Endothelial cell of umbilical vein (primary cell): ENCODE measurements around the gene POMGNT2. TPM values are rescaled to one million over a fixed set of nuclear protein-coding genes. Genes with fewer than 3 reads are reported as not detected.

Experiments
- BruUV-seq: library from RNA; stranded (reverse); fragments of 400-500 nt; replicated peaks from 2 replicates; lab custom pipeline; 2021; lab: Mats Ljungman, UMichigan
- CTCF ChIA-PET: fragments of 300-600, 350-600 bp; sonication (Branson Sonifier 250); formaldehyde crosslinking; loops from one replicate; lab custom pipeline; 2021; ENCODE audit warnings: antibody characterized with exemption, inconsistent platforms; lab: Charles Lee
- POLR2A ChIA-PET: fragments of 300-600, 350-600 bp; sonication (Branson Sonifier 250); formaldehyde crosslinking; loops from one replicate; lab custom pipeline; 2021; ENCODE audit warnings: antibody characterized with exemption, inconsistent platforms; lab: Charles Lee
- DNase-seq: peaks from one replicate; pipeline ENCODE4 v3.0.0-alpha.2; 2011; ENCODE audit warnings: low read depth, low spot score
- FAIRE-seq: peaks from 2 replicates; lab custom pipeline; 2011; peaks lifted over from hg19 to GRCh38; lab: Jason Lieb, UNC
- H2AFZ ChIP-seq: 2 replicates; pipeline ENCODE4 v1.6.0; 2012; ENCODE audit warnings: low read depth, low read length, control low read depth, inconsistent platforms
- H3K27ac ChIP-seq: 2 replicates; pipeline ENCODE4 v1.5.1; 2011; ENCODE audit warnings: low read depth, mild to moderate bottlenecking, control low read depth, low read length, moderate library complexity; ENCODE audit not compliant: insufficient read depth
- H3K27me3 ChIP-seq, 2 experiments: 2 replicates each; pipeline versions ENCODE4 v1.6.0 to v1.6.1; 2011; ENCODE audit warnings: low read length in 2 of 2, mixed read lengths in 1 of 2; ENCODE audit not compliant: control insufficient read depth in 2 of 2, insufficient read depth in 2 of 2
- H3K36me3 ChIP-seq, 2 experiments: 2 replicates in 1 of 2; 3 replicates in 1 of 2; pipeline ENCODE4 v1.5.1; 2011; ENCODE audit warnings: low read length in 2 of 2, mild to moderate bottlenecking in 1 of 2, moderate library complexity in 1 of 2; ENCODE audit not compliant: control insufficient read depth in 2 of 2, insufficient read depth in 2 of 2; ENCODE audit errors: extremely low read depth in 1 of 2
- H3K4me1 ChIP-seq: 3 replicates; pipeline ENCODE4 v1.5.1; 2011; ENCODE audit warnings: mild to moderate bottlenecking, low read length; ENCODE audit not compliant: control insufficient read depth, insufficient read depth; ENCODE audit errors: extremely low read depth
- H3K4me2 ChIP-seq: 2 replicates; pipeline ENCODE4 v1.6.1; 2011; ENCODE audit warnings: low read length, control low read depth, mixed read lengths; ENCODE audit not compliant: insufficient read depth
- H3K4me3 ChIP-seq, 3 experiments: fragments of 200-600 bp in 1 of 3; sonication (generic), shearing (Covaris generic) in 1 of 3; replicated peaks in 1 of 3; 2 replicates each; pipeline ENCODE4 v1.5.1; 2011 to 2016; ENCODE audit warnings: control low read depth in 3 of 3, low read length in 3 of 3, mild to moderate bottlenecking in 2 of 3, inconsistent platforms in 1 of 3, low read depth in 1 of 3, moderate library complexity in 1 of 3; ENCODE audit not compliant: insufficient read depth in 1 of 3
- H3K79me2 ChIP-seq: 2 replicates; pipeline ENCODE4 v1.6.0; 2012; ENCODE audit warnings: low read length, inconsistent platforms; ENCODE audit not compliant: control insufficient read depth, insufficient read depth
- H3K9ac ChIP-seq: replicated peaks from 2 replicates; pipeline ENCODE3; 2011; ENCODE audit warnings: low read length, control low read depth; ENCODE audit not compliant: insufficient read depth; ENCODE audit errors: extremely low read depth
- H3K9me1 ChIP-seq: replicated peaks from 3 replicates; pipeline ENCODE4 v1.6.0; 2011; ENCODE audit warnings: mild to moderate bottlenecking, low read length; ENCODE audit not compliant: control insufficient read depth, insufficient read depth; ENCODE audit errors: extremely low read depth
- H3K9me3 ChIP-seq: replicated peaks from 2 replicates; pipeline ENCODE4 v1.5.1; 2012; ENCODE audit warnings: low read length, inconsistent platforms; ENCODE audit not compliant: control insufficient read depth, insufficient read depth
- H4K20me1 ChIP-seq: replicated peaks from 2 replicates; pipeline ENCODE3; 2011; ENCODE audit warnings: mild to moderate bottlenecking, low read length; ENCODE audit not compliant: control insufficient read depth, insufficient read depth; ENCODE audit errors: extremely low read depth
- EZH2 ChIP-seq: IDR thresholded peaks from 2 replicates; pipeline ENCODE4 v1.6.1; 2012; ENCODE audit warnings: borderline replicate concordance, low read depth, mild to moderate bottlenecking, moderate library complexity, low read length, inconsistent platforms; ENCODE audit not compliant: severe bottlenecking
- FOS ChIP-seq: IDR thresholded peaks from 2 replicates; pipeline ENCODE4 v1.6.1; 2011; ENCODE audit warnings: mild to moderate bottlenecking, low read length, moderate library complexity, borderline replicate concordance; ENCODE audit not compliant: insufficient read depth
- GATA2 ChIP-seq: IDR thresholded peaks from 2 replicates; pipeline ENCODE4 v1.7.0; 2011; ENCODE audit warnings: low read depth, mild to moderate bottlenecking, moderate library complexity, mixed read lengths, low read length; ENCODE audit not compliant: insufficient read length, insufficient read depth
- JUN ChIP-seq: IDR thresholded peaks from 2 replicates; pipeline ENCODE4 v1.6.1; 2011; ENCODE audit warnings: borderline replicate concordance, low read depth; ENCODE audit not compliant: insufficient read length, insufficient read depth
- MYC ChIP-seq: IDR thresholded peaks from one replicate; pipeline ENCODE4 v1.6.1; 2011; ENCODE audit warnings: mild to moderate bottlenecking, low read depth, low read length
- POLR2A ChIP-seq: IDR thresholded peaks from 2 replicates; pipeline ENCODE4 v1.6.1; 2012; ENCODE audit warnings: low read depth, mild to moderate bottlenecking, control low read depth, low read length
- POLR2AphosphoS5 ChIP-seq: IDR thresholded peaks from 2 replicates; pipeline ENCODE4 v1.6.1; 2012; ENCODE audit warnings: low read depth, mild to moderate bottlenecking, control low read depth, low read length, moderate library complexity; ENCODE audit not compliant: insufficient read depth
- dilution Hi-C: fragments of 300-500 bp; cut with MboI; formaldehyde crosslinking; loops from one replicate; pipeline ENCODE4 v1.15.0; 2019; ENCODE audit warnings: low sequenced_read_pairs; ENCODE audit not compliant: extremely low pct_ligation_motif_present
- intact Hi-C: fragments of 100-400 bp; cut with micrococcal nuclease; formaldehyde crosslinking; loops from one replicate; pipeline ENCODE4 v1.10.0; 2022
- polyA plus RNA-seq, 4 experiments: library from polyadenylated mRNA; depleted of rRNA in 3 of 4; stranded (reverse) in 3 of 4; unstranded in 1 of 4; fragments of >200 nt; gene quantifications; 2 replicates each; pipeline versions ENCODE4 v1.2.1 to v1.2.3, GENCODE V29; 2011 to 2012; ENCODE audit warnings: missing spikeins in 1 of 4
- total RNA-seq: library from RNA; stranded (reverse); gene quantifications from 2 replicates; pipeline ENCODE4 v1.2.3, GENCODE V29; 2021
- TF ChIP-seq, protein P1 (sequence below): IDR thresholded peaks from 2 replicates; pipeline ENCODE4 v1.6.1; 2011; ENCODE audit not compliant: insufficient read depth, insufficient read length
- TF ChIP-seq, protein P2 (sequence below), 2 donors: IDR thresholded peaks; 1 replicate in 1 of 2; 2 replicates in 1 of 2; pipeline ENCODE4 v1.5.1; 2011; ENCODE audit warnings: low read length in 2 of 2, mild to moderate bottlenecking in 2 of 2, moderate library complexity in 2 of 2, control low read depth in 1 of 2, inconsistent platforms in 1 of 2, low read depth in 1 of 2; ENCODE audit not compliant: insufficient read depth in 1 of 2; ENCODE audit errors: extremely low read depth in 1 of 2

The POMGNT2 gene
- total and polyA plus RNA-seq, 2 donors (not counting 3 experiments of a cell fraction or from before 2014, with no cell fraction given): 6.4 to 16.3 TPM

- no peak overlapping the region for H2AFZ ChIP-seq
- H3K4me3 ChIP-seq: no peak overlapping the region
- H3K36me3 ChIP-seq: no peaks in the 10 kb centered on the region
- no peak for DNase-seq
- POLR2A ChIA-PET: no interaction called here
- H3K4me1 ChIP-seq: no peaks in the 10 kb centered on the region
- H3K9me3 ChIP-seq: no peaks in the 10 kb centered on the region
- H3K9me1 ChIP-seq: no peaks in the 10 kb centered on the region
- intact Hi-C loops: no loop called here
- no peak overlapping the region for H3K4me2 ChIP-seq
- no peaks in the 10 kb centered on the region for H4K20me1 ChIP-seq
- no peaks in the 10 kb centered on the region for H3K79me2 ChIP-seq
- dilution Hi-C loops: no loop called here
- no peak for FAIRE-seq
- no peak overlapping the region for H3K27ac ChIP-seq
- no peak overlapping the region for H3K9ac ChIP-seq
- CTCF ChIA-PET: no interaction called here
- no peaks in the 10 kb centered on the region for H3K27me3 ChIP-seq
- TF ChIP-seq JUN: no peak
- no peak for TF ChIP-seq MYC
- TF ChIP-seq POLR2AphosphoS5: no peak
- no peak for TF ChIP-seq EZH2
- TF ChIP-seq FOS: no peak
- TF ChIP-seq, protein P1, sequence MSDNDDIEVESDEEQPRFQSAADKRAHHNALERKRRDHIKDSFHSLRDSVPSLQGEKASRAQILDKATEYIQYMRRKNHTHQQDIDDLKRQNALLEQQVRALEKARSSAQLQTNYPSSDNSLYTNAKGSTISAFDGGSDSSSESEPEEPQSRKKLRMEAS: no peak
- TF ChIP-seq GATA2: no peak
- TF ChIP-seq POLR2A: no peak
- TF ChIP-seq, protein P2, sequence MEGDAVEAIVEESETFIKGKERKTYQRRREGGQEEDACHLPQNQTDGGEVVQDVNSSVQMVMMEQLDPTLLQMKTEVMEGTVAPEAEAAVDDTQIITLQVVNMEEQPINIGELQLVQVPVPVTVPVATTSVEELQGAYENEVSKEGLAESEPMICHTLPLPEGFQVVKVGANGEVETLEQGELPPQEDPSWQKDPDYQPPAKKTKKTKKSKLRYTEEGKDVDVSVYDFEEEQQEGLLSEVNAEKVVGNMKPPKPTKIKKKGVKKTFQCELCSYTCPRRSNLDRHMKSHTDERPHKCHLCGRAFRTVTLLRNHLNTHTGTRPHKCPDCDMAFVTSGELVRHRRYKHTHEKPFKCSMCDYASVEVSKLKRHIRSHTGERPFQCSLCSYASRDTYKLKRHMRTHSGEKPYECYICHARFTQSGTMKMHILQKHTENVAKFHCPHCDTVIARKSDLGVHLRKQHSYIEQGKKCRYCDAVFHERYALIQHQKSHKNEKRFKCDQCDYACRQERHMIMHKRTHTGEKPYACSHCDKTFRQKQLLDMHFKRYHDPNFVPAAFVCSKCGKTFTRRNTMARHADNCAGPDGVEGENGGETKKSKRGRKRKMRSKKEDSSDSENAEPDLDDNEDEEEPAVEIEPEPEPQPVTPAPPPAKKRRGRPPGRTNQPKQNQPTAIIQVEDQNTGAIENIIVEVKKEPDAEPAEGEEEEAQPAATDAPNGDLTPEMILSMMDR (IDR thresholded peaks at IDR 0.05; ENCODE audit: extremely low read depth in 1 of 2, insufficient read depth in 1 of 2, low read depth in 1 of 2, low read length in 2 of 2): no peak
- BruUV-seq: no TSS peak
Measured at GRCh38 chr3:43043071-43043766, 62.7 kb downstream of the POMGNT2 start.
